ENCODE data around the gene CELA3A.
"Not testable (repeated sequence)": the region's sequence is repeated elsewhere in the genome, so short reads cannot be mapped to it uniquely, and the experiment has no call there.

The CELA3A gene

DNA sequence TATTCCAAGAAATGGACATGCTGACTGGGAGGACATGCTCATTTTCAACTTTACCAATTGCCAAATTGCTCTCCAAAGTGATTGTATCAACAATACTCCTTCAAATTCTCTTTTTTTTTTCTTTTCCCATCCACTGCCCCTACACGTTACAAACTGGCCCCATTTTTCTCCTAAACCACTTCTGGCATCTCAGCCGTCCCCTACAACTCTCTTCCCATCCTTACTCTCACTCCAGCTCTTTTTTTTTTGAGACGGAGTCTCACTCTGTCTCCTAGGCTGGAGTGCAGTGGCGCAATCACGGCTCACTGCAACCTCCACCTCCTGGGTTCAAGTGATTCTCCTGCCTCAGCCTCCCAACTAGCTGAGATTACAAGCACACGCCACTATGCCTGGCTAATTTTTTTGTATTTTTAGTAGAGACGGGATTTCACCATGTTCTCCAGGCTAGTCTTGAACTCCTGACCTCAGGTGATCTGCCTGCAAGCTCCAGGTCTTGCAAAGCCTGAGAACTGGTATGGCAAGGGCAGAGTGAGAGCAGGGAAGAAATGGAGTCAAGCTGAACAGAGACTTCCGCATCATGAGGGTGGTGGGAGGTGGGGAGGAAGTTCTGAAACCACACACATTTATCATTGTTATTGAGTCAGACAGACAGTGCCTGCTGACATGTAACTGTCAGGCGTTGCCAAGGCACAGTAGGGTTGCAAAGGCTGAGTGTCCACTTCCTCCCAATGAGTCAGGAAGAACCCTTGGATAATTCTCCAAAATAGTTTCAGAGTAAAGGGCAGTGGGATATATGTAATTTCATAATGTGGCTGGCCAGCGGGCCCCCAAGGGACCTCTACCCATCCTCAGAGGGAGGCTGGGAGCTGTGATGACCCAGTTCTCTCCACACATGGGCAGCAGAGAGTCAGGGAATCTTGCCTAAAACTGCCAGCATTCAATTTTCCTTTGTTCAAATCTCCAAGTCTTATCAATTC lies 17.4 kb downstream of the CELA3A start:
- no peak for DNase-seq (ENCODE audit: low spot score)

GRCh38 chr1:22021061-22021460 lies 19.6 kb downstream of the CELA3A start:
- DNase-seq (ENCODE audit: low spot score): no peak

DNA sequence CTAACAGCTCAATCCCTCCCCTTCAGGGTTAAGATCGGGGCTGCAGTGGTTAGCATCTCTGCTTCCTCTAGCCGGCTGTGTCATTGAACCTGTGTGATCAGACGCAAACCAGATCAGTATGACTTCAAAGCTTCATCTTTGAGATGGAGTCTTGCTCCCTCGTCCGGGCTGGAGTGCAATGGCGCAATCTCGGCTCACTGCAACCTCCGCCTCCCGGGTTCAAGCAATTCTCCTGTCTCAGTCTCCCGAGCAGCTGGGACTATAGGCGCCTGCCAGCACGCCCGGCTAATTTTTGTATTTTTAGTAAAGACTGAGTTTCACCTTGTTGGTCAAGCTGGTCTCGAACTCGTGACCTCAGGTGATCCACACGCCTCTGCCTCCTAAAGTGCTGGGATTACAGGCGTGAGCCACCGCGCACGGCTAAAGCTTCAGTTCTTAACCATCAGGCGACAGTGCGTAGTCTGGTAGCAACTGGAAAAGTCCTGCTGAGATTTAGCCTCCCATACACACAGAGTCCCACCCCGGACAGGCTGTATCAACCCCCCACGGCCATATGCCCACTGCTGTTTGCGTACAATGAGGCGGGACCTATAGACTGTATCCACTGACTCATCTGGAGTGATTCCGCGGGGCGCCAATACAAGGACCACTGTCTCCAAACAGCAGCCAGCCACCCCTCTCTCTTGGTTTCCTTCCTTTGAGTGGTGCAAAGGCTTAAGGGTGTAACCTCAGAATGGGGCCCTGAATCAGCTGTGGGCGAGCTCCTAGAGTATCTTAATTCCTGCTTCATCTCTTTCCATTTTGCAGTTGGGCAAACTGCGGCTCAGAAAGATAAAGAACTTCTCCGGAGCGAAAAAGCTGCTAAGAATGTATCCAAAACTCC lies 23.3 kb downstream of the CELA3A start:
- peak; percentile 85 for DNase-seq (ENCODE audit: low spot score)

DNA sequence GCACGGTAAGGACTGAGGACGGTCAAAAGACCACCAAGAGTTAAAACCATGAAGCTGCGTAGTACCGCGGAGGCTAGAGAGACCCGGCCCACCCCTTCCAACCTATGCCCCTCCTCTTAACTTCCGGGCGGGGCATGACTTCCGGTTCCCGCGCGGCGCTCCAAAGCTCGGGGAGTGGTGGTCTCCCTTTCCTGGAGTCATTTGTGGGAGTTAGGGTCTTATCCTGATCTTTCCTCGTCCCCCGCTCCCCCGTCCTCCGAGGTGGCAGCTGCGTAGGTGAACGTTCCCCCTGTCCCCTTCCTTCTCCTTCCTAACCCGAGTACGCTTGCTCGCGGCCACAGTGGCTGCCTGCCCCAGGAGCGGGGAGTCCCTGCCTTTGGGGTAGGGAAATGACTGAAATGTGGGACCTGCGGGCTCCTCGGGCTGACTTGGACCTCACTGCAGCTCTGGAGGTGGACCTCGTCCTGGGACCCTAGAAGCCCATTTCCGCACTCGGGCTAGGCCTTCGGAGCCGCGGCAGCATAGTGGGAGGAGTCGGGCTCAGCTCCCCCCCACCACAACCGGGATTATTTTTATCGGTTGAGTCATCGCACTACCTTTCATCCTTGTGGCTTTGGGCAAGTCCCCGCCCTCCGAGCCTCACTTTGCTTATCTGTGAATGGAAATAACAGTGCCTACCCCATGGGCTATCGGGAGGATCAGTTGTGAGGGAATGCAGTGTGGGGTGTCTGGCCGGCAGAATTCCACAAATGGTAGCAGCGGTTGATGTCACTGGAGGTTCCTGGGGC lies 24.1 kb downstream of the CELA3A start:
- DNase-seq (ENCODE audit: low spot score): peak; percentile 53

DNA sequence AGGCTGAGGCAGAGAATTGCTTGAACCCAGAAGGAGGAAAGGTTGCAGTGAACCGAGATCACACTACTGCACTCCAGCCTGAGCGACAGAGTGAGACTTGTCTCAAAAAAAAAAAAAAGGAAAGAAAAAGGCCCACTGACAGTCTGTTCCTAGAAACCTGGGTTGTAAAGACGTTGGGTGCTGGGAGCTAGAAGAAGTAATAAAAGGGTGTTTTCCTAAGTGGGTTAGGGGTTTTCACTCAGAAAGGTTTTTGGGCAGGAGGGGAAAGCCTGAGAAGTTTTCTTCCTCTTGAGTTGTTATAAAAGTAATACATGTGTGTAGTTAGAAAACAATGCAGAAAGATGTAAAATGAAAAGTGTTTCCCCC lies 25.4 kb downstream of the CELA3A start:
- DNase-seq (ENCODE audit: low spot score): no peak

DNA sequence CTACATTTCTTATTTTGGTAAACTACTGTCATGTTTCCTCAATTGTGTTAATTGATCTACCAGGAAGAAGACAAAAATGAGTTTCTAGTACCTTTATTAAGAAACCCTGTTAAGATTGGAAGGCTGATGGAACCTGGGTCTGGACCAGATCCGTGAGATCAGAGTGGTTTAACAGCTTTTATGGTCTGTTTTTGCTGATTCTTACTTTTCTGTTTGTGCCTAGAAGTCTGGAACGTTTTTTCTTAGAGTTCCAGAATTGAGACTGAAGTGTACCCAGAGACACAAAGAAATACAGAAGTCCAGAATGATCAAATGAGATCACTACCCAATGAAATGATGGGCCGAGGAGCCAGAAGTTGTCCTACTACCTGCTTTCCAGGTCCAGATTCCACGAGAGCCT lies 28.6 kb downstream of the CELA3A start:
- no peak for DNase-seq (ENCODE audit: low spot score)

GRCh38 chr1:22030473-22030872 lies 29.0 kb downstream of the CELA3A start:
- DNase-seq (ENCODE audit: low spot score): no peak

GRCh38 chr1:22031214-22031962 lies 29.9 kb downstream of the CELA3A start:
- DNase-seq (ENCODE audit: low spot score): no peak

GRCh38 chr1:22034834-22035233 lies 33.4 kb downstream of the CELA3A start:
- DNase-seq (ENCODE audit: low spot score): not testable (repeated sequence)

- no peak for DNase-seq (ENCODE audit: low spot score)
Measured at GRCh38 chr1:22037520-22037919, 36.1 kb downstream of the CELA3A start.

DNA sequence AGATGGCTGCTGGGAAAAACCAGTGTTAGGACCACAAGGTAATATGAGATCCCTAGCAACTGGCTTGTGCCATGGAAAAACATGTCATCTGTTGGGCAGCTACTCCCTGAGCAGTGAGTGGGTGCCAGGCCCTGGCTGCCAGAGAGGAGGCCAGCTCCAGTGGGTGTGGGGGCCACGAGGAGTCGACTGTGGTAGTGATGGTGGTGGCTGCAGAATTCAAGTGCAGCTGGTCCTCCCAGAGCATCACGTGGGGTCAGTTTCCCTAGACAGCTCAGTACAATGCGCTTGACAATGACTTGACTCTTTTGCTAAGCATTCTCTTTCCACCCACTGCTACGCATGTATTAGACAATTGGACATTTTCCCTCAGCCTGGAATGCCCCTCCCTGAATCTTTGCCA lies 36.6 kb downstream of the CELA3A start:
- peak; percentile 90 for DNase-seq (ENCODE audit: low spot score)

DNA sequence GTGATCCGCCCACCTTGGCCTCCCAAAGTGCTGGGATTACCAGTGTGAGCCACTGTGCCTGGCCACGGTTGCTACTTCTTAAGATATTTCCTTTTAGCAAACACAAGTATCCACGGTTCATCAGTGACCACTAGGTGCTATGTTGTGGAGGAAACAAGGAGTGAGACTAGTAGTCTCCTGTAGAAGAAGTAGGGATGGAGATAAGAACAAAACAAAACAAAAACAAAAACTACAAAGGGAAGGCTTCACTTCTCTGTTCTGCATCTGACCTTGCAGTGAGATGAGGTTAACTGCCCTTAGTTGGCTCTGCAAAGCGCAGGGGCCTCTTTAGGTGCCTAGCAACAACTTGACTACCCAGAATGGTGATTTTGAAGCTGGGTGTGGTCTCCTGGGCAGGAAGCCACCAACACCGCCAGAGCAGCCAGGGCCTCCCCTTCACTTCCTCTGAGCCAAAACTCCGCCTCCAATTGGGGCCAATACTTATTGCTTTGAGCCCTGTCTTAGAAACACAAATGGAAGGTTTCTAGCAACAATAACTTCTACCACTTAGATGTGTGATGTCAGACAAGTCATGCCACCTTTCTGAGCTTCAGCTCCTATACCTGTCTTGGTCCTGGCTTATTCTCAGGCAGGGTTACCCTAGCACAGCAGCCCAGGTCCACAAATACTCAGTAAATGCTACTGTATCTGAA lies 38.3 kb downstream of the CELA3A start:
- no peak for DNase-seq (ENCODE audit: low spot score)

DNA sequence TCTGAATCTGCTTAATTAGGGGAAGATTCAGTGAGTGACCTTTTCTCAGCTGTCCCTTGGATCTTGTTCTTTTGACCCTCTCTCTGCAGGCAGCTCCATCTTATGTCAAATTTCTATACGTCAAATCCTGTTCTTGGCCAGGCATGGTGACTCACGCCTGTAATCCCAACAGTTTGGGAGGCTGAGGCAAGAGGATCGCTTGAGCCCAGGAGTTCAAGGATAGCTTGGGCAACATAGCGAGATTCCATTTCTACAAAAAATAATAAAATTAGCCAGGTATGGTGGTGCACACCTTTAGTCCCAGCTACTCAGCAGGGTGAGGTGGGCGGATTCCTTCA lies 38.8 kb downstream of the CELA3A start:
- no peak for DNase-seq (ENCODE audit: low spot score)

GRCh38 chr1:22041505-22041904 lies 40.0 kb downstream of the CELA3A start:
- no peak for DNase-seq (ENCODE audit: low spot score)

DNA sequence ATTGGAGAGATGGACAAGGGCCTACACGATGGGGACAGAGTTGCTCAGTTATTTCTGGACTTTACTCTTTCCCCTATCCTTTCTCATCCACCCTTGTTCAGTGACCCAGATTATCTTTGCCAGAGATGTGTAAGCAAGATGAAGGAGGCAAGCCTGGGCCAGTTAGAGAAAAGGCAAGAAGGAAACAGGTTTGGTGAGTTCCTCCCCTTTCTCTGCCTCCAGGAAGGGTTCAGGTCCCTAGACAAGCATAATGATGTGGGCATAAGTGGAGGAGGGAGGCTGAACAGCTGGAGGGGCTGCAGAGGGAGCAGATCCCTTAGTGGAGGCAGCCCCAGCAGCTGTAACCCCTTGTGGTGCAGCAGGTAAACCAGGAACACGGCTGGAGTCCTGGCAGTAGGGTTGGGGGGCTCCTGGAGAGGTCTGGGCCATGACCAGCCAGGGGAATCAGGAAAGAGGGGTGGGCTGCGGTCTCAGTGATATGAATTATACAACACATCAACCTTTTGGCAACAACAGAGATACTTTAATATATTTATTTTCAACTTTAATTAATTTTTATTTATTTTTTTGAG lies 41.8 kb downstream of the CELA3A start:
- DNase-seq (ENCODE audit: low spot score): no peak

DNA sequence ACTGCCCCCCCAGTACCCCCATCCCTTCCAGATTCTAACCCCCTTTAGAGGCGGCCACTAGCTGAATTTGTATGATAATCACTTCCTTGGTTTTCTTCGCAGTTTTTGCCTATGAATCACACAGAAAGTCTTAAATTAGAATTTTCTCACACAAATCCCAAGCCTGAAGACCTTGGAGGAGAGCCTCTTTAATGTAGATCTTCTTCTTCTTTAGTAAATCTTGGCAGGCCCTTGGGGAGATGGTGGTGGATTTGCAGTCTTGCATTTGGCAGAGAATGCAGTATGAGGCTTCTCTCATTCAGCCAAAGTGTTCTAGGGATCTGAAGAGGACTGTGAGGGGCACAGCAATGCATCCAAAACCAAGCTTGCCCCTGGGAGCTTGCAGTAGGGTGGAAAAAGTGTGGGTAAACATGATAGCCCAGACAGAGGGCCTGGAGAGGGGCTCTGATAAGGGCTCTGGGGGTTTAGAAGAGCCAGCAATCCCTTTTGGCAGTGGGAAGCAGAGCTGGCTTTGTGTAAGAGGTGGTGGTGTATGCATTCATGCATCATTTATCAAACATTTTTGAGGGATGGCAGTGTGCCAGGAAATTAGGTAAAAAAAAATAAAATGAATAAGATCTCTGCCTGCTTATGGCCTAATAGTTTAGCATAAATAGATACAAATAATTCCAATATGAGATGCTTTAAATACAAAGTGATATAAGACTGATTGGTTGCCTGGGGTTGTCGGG lies 43.4 kb downstream of the CELA3A start:
- DNase-seq (ENCODE audit: low spot score): no peak

DNA sequence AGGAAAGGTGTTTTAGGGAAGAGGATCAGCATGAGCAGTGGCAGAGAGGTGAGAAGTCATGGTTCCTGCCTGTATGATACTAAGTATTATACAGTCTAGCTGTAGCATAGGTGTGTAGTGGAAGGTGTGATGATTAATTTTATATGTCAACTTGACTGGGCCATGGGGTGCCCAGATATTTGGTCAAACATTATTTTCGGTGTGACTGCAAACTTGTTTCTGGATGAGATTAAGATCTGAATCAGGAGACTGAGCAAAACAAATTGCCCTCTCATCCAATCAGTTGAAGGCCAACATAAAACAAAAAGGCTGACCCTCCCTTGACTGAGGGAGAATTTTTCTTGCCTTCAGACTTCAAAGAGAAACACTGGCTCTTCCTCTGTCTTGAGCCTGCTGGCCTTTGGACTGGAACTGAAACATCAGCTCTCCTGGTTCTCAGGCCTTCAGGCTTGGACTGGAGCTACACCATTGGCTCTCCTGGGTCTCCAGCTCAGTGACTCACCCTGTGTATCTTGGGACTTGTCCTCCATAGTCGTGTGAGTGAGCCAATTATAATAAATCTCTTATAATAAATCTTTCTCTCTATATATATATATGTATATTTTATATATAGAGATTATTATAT lies 44.3 kb downstream of the CELA3A start:
- DNase-seq (ENCODE audit: low spot score): no peak

DNA sequence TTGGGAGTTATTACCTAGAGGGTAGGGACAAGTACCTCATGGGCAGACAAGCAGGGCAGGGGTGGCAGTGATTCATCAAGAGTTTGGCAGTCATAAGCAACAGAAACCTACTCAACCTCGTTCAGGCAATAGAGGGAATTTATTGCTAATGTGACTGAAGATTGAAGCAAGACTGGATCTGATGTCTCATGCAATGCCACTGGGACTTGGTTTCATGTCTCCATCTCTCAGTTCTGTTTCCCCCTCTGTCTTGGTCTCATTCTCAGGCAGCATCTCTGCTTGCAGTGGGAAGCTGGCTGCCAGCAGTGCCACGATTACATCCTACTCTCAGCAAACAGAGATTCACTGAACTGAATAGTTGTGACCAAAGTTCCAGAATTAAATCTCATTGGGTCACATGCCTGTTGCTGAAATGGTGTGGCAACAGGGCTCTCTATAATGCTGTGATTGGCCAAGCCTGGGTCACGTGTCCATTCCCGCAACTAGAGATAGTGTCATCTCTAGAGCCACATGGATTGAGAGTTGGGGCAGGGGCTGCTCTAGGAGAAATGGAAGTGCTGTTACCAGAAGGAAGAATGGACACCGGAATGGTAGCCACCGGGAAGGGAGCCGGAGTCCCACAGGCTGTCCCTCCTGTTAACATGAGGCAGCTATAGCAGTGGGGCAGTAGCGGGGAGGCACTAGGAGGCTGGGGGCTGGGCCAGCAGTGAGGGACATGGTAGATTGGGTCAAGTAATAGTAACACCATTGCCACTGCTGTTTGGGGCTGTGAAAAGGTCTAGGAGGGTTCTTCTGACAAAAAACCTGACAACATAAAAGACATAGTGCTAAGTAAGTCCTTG lies 47.1 kb downstream of the CELA3A start:
- DNase-seq (ENCODE audit: low spot score): peak; percentile 26
